Measurements from ENCODE around the gene GOT2.
"Not testable (repeated sequence)": the region's sequence is repeated elsewhere in the genome, so short reads cannot be mapped to it uniquely, and the experiment has no call there.

GOT2 gene

GRCh38 chr16:58733671-58734458, at the start of gene GOT2:
TSS of gene GOT2 (minus strand) at chr16:58734316. CDS start at chr16:58734228, 88 bp downstream.
- peak within 1 kb of the TSS; percentile 92 for H3K27ac Mint-ChIP-seq (ENCODE audit: low read depth)
- peaks cover 39% of the 10 kb centered on the region for H3K4me1 Mint-ChIP-seq
- H3K36me3 Mint-ChIP-seq (ENCODE audit: insufficient read depth), result peaks cover 2% of the 10 kb centered on the region
- peak; percentile 97 for ATAC-seq (replicated peaks; ENCODE audit: extremely low read depth, poor library complexity, severe bottlenecking)
- H3K4me3 Mint-ChIP-seq, result peak within 1 kb of the TSS; percentile 97
- no peaks in the 10 kb centered on the region for H3K27me3 Mint-ChIP-seq
- DNase-seq (ENCODE audit: low spot score in 2 of 2), result peak; percentile 68
- no peaks in the 10 kb centered on the region for H3K9me3 Mint-ChIP-seq

DNA sequence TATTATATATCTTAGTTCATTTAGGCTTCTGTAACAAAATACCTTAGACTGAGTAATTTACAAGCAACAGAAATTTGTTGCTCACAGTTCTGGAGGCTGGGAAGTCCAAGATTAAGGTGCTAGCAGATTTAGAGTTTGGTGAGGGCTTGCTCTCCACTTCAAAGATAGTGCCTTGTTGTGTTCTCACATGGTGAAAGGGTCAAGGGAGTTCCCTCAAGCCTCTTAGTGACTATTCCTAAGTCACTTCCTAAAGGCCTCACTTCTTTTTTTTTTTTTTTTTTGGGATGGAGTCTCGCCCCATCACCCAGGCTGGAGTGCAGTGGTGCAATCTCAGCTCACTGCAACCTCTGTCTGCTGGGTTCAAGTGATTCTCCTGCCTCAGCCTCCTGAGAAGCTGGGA, 45.2 kb upstream of the GOT2 start:
- not testable (repeated sequence) for H3K4me1 Mint-ChIP-seq; ATAC-seq (replicated peaks; ENCODE audit: extremely low read depth, poor library complexity, severe bottlenecking); H3K27ac Mint-ChIP-seq (ENCODE audit: low read depth); H3K4me3 Mint-ChIP-seq; H3K9me3 Mint-ChIP-seq; DNase-seq (ENCODE audit: low spot score in 2 of 2); H3K36me3 Mint-ChIP-seq (ENCODE audit: insufficient read depth)
- H3K27me3 Mint-ChIP-seq, result peaks cover 14% of the 10 kb centered on the region

DNA sequence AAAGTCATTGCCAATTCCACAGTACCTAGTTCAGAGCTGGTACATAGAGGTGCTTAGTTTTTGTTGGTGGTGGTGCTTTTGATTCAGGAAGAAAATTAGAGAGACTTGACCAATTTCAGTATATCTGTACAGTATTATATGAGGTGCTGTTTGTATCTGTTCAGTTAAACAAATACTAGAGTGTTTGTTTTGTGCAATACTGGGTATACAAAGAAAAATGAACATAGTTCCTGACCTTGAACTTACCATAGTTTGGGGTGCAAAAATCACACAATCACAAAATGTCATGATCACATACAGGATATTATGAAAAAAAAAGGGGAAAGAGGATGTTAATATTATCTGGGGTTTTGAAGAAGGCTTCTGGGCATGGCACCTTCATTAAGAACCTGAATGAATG, 39.8 kb upstream of the GOT2 start:
- H3K4me1 Mint-ChIP-seq, result no peaks in the 10 kb centered on the region
- DNase-seq (ENCODE audit: low spot score in 2 of 2) (no peak), ATAC-seq (replicated peaks; ENCODE audit: extremely low read depth, poor library complexity, severe bottlenecking) (no peak)
- no peak overlapping the region for H3K27ac Mint-ChIP-seq (ENCODE audit: low read depth)
- no peaks in the 10 kb centered on the region for H3K36me3 Mint-ChIP-seq (ENCODE audit: insufficient read depth)
- no peaks in the 10 kb centered on the region for H3K9me3 Mint-ChIP-seq
- peaks cover 14% of the 10 kb centered on the region for H3K27me3 Mint-ChIP-seq
- H3K4me3 Mint-ChIP-seq, result no peak overlapping the region

DNA sequence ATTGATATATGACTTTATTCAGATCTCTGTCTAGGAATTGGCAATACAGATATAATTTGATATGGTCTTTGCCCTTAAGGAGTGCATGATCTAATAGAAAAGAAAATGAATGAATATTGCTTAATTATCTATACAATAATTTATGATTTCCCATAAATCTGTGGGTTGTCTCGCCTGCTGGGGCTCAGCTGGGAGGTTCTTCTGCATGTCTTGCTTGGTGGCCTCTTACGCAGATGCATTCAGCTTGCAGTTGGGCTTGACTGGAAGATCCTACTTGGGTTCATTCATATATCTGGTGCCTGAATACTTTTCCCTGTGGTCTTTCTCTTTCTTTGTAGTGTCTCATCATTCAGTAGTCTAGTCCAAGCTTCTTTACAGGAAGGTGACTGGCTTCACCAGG, 34.0 kb upstream of the GOT2 start:
- no peaks in the 10 kb centered on the region for H3K4me1 Mint-ChIP-seq
- peaks cover 29% of the 10 kb centered on the region for H3K27me3 Mint-ChIP-seq
- DNase-seq (ENCODE audit: low spot score in 2 of 2) (no peak), ATAC-seq (replicated peaks; ENCODE audit: extremely low read depth, poor library complexity, severe bottlenecking) (no peak)
- H3K9me3 Mint-ChIP-seq, result no peaks in the 10 kb centered on the region
- H3K4me3 Mint-ChIP-seq, result no peak overlapping the region
- H3K36me3 Mint-ChIP-seq (ENCODE audit: insufficient read depth), result no peaks in the 10 kb centered on the region
- H3K27ac Mint-ChIP-seq (ENCODE audit: low read depth), result no peak overlapping the region

DNA sequence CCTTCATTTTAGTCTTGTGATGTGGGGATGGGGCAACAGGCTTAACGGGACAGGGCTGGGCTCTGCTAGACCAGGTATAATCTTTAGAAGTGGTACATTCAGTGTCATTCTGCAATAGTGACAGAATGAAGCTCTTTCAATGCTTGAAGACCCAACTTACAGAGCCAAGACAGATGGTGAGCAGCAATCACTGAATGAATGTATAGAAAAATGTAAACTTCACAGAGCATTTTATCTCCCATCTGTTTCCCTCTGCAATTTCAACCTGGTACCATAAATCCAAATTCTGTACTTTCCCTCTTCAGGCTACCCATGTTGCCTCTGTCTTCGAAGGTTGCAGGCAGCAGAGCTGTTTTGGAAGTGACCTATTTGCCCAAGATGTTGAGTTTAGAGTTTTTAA, 33.5 kb upstream of the GOT2 start:
- no peaks in the 10 kb centered on the region for H3K4me1 Mint-ChIP-seq
- no peak overlapping the region for H3K4me3 Mint-ChIP-seq
- DNase-seq (ENCODE audit: low spot score in 2 of 2) (no peak), ATAC-seq (replicated peaks; ENCODE audit: extremely low read depth, poor library complexity, severe bottlenecking) (no peak)
- no peaks in the 10 kb centered on the region for H3K36me3 Mint-ChIP-seq (ENCODE audit: insufficient read depth)
- no peaks in the 10 kb centered on the region for H3K9me3 Mint-ChIP-seq
- H3K27me3 Mint-ChIP-seq, result peaks cover 29% of the 10 kb centered on the region
- H3K27ac Mint-ChIP-seq (ENCODE audit: low read depth), result no peak overlapping the region

GRCh38 chr16:58756650-58757332, 22.7 kb upstream of the GOT2 start:
- no peaks in the 10 kb centered on the region for H3K9me3 Mint-ChIP-seq
- peaks cover 2% of the 10 kb centered on the region for H3K36me3 Mint-ChIP-seq (ENCODE audit: insufficient read depth)
- no peaks in the 10 kb centered on the region for H3K27me3 Mint-ChIP-seq
- DNase-seq (ENCODE audit: low spot score in 2 of 2) (no peak), ATAC-seq (replicated peaks; ENCODE audit: extremely low read depth, poor library complexity, severe bottlenecking) (no peak)
- H3K4me1 Mint-ChIP-seq, result peaks cover 8% of the 10 kb centered on the region
- H3K4me3 Mint-ChIP-seq, result no peak overlapping the region
- no peak overlapping the region for H3K27ac Mint-ChIP-seq (ENCODE audit: low read depth)

DNA sequence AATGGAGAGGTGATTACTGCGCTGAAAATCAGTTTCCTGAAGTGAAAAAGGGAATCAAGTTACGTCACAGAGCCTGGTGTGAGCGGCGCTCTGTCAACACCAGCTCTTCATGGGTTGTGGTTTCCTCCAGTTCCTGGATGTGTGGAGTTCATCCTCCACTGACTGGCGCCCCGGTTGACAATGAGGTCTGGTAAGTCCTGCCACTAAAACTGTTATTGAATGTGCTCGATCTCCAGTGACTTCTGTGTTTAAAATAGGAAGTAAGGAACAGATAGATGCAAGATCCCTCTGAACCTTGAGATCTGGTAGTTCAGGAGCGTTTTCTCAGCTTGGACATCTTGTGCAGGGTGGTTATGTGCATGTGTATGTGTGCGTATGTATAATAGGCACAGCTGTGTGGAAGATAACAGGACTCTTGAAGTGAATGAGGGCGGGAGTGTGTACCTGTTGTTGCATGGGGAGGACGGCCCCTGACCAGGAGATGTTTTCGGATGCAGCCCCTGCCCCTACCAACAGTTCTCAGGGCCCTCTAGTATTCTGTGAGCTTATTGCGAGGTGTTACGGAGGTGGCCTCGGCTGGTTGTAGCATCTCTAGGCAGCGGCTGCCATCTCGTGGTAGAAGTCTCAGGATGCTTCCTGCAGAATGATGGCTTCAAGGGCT, 22.0 kb upstream of the GOT2 start:
- peaks cover 2% of the 10 kb centered on the region for H3K36me3 Mint-ChIP-seq (ENCODE audit: insufficient read depth)
- H3K27ac Mint-ChIP-seq (ENCODE audit: low read depth), result peak overlapping the region; percentile 1
- H3K4me1 Mint-ChIP-seq, result peaks cover 8% of the 10 kb centered on the region
- DNase-seq (ENCODE audit: low spot score in 2 of 2) (peak; percentile 50 to 61), ATAC-seq (replicated peaks; ENCODE audit: extremely low read depth, poor library complexity, severe bottlenecking) (peak; percentile 89)
- peak overlapping the region; percentile 18 for H3K4me3 Mint-ChIP-seq
- no peaks in the 10 kb centered on the region for H3K27me3 Mint-ChIP-seq
- H3K9me3 Mint-ChIP-seq, result no peaks in the 10 kb centered on the region

DNA sequence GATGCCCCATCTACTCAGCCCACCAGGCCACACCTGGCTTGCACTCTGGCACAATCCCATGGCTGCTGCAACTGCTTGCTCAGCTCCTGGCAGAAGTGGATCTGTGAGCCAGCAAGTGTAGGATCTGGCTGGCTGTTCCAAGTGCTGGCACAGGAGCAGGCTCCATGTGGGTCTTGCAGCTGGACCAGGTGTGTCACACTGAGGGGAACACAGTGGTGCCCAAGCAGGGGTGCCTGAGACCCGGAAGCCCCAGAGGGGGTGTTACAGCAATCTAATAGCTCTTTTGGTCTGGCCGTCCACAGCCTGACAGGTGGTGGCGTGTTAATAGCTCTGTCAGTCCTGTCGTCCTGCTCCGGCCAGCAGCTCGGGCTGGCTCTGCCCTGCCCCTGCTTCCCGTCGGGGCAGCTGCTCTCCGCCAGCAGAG, 19.6 kb upstream of the GOT2 start:
- no peaks in the 10 kb centered on the region for H3K27me3 Mint-ChIP-seq
- DNase-seq (ENCODE audit: low spot score in 2 of 2), result no peak
- no peak overlapping the region for H3K27ac Mint-ChIP-seq (ENCODE audit: low read depth)
- no peaks in the 10 kb centered on the region for H3K9me3 Mint-ChIP-seq
- H3K36me3 Mint-ChIP-seq (ENCODE audit: insufficient read depth), result peaks cover 2% of the 10 kb centered on the region
- H3K4me1 Mint-ChIP-seq, result peaks cover 8% of the 10 kb centered on the region
- no peak for ATAC-seq (replicated peaks; ENCODE audit: extremely low read depth, poor library complexity, severe bottlenecking)
- H3K4me3 Mint-ChIP-seq, result no peak overlapping the region

DNA sequence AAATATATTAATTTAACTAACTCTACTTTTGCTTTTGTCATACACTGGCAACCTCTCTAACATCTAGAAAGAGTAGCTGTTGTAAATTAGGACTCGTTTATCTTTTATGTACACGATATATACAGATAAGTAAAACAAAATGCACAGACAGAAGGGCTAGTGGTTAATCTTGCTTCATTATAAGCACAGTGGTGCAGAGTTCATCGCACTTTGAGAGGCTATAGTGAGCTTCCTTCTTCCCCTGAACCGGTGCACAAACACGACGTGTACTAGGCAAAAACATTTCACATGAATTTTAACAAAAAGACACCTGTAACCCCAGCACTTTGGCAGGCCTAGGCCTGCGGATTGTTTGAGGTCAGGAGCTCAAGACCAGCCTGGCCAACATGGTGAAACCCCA, 10.4 kb upstream of the GOT2 start:
- DNase-seq (ENCODE audit: low spot score in 2 of 2) (no peak), ATAC-seq (replicated peaks; ENCODE audit: extremely low read depth, poor library complexity, severe bottlenecking) (no peak)
- no peaks in the 10 kb centered on the region for H3K27me3 Mint-ChIP-seq
- H3K9me3 Mint-ChIP-seq, result no peaks in the 10 kb centered on the region
- H3K27ac Mint-ChIP-seq (ENCODE audit: low read depth), result no peak overlapping the region
- no peaks in the 10 kb centered on the region for H3K36me3 Mint-ChIP-seq (ENCODE audit: insufficient read depth)
- no peaks in the 10 kb centered on the region for H3K4me1 Mint-ChIP-seq
- no peak overlapping the region for H3K4me3 Mint-ChIP-seq

DNA sequence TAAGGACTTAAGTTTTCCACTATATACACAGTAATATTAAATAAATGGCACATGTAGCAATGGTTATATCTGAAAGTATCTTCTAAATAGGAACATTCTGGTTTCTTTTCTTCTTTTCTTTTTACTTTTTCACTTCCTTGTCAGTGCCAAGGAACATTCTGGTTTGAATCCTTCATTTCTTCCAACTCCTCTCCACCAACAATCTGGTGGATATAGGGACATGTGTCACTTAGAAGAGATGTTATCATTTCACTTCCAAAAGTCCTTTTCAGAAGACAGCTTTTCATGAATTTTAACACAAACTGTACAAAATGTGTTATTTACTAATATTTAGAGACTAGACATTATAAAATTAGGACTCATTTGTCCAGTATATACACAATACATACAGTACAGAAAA, 7.9 kb upstream of the GOT2 start:
- no peaks in the 10 kb centered on the region for H3K27me3 Mint-ChIP-seq
- H3K4me1 Mint-ChIP-seq, result no peaks in the 10 kb centered on the region
- DNase-seq (ENCODE audit: low spot score in 2 of 2), result no peak
- H3K36me3 Mint-ChIP-seq (ENCODE audit: insufficient read depth), result no peaks in the 10 kb centered on the region
- no peaks in the 10 kb centered on the region for H3K9me3 Mint-ChIP-seq
- ATAC-seq (replicated peaks; ENCODE audit: extremely low read depth, poor library complexity, severe bottlenecking), result no peak
- H3K27ac Mint-ChIP-seq (ENCODE audit: low read depth), result no peak overlapping the region
- H3K4me3 Mint-ChIP-seq, result no peak overlapping the region

- no peaks in the 10 kb centered on the region for H3K36me3 Mint-ChIP-seq (ENCODE audit: insufficient read depth)
- H3K4me3 Mint-ChIP-seq, result no peak overlapping the region
- H3K27ac Mint-ChIP-seq (ENCODE audit: low read depth), result no peak overlapping the region
- ATAC-seq (replicated peaks; ENCODE audit: extremely low read depth, poor library complexity, severe bottlenecking), result no peak
- H3K4me1 Mint-ChIP-seq, result no peaks in the 10 kb centered on the region
- no peaks in the 10 kb centered on the region for H3K27me3 Mint-ChIP-seq
- H3K9me3 Mint-ChIP-seq, result no peaks in the 10 kb centered on the region
- DNase-seq (ENCODE audit: low spot score in 2 of 2), result no peak
Measured at GRCh38 chr16:58741166-58741565, 7.0 kb upstream of the GOT2 start.

DNA sequence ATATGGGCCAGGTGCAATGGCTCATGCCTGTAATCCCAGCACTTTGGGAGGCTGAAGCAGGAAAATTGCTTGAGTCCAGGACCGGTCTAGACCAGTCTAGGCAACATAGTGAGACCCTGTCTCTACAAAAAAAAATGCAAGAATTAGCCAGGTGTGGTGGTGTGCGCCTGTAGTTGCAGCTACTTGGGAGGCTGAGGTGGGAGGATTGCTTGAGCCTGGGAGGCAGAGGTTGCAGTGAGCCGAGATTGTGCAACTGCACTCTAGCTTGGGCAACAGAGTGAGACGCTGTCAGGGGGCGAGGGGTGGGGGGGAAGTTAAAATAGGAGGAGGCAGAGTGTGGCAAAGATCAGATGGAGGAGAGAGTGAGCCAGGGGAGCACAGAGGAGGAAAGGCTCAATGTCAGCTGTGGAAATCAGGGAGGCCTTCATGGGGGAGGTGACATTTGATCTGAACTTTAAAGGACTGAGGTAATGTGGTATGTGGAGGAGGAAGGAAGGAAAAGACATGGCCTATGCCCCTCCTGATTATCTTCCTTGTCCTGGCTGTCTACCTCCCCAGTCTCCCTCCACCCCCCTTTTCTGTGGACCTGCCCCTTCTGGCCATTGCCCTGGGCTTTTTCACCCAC, 4.7 kb upstream of the GOT2 start:
- H3K4me1 Mint-ChIP-seq, result peaks cover 2% of the 10 kb centered on the region
- ATAC-seq (replicated peaks; ENCODE audit: extremely low read depth, poor library complexity, severe bottlenecking) (no peak), DNase-seq (ENCODE audit: low spot score in 2 of 2) (no peak)
- no peaks in the 10 kb centered on the region for H3K27me3 Mint-ChIP-seq
- H3K27ac Mint-ChIP-seq (ENCODE audit: low read depth), result no peak overlapping the region
- H3K36me3 Mint-ChIP-seq (ENCODE audit: insufficient read depth), result peaks cover under 1% of the 10 kb centered on the region
- no peaks in the 10 kb centered on the region for H3K9me3 Mint-ChIP-seq
- no peak overlapping the region for H3K4me3 Mint-ChIP-seq

Data from central memory CD8-positive, alpha-beta T cell (primary cell).